K562 (cell line): Measurements from ENCODE around the gene VSIG4. TPM values are rescaled to one million over a fixed set of nuclear protein-coding genes. Genes with fewer than 3 reads are reported as not detected.

Experiments
- CREB1 ChIP-seq, 2 experiments: sonication (generic) in 1 of 2; formaldehyde crosslinking in 1 of 2; IDR thresholded peaks; 2 replicates each; pipeline versions ENCODE4 v1.6.1 to v1.8.0; 2012 to 2022; ENCODE audit warnings: inconsistent platforms in 1 of 2, mild to moderate bottlenecking in 1 of 2, missing genetic modification reagents in 1 of 2, moderate library complexity in 1 of 2
- DPF2 ChIP-seq: fragments of 450-650 bp; IDR thresholded peaks from 2 replicates; pipeline ENCODE4 v1.6.1; 2016
- FUS ChIP-seq: fragments of 200-400 bp; formaldehyde crosslinking; optimal IDR thresholded peaks from 2 replicates; pipeline ENCODE3; 2017; ENCODE audit warnings: low read depth, low read length
- HDAC2 ChIP-seq: fragments of 450-650 bp; IDR thresholded peaks from 2 replicates; pipeline ENCODE4 v1.6.1; 2016; ENCODE audit warnings: mild to moderate bottlenecking
- HDAC6 ChIP-seq: IDR thresholded peaks from 2 replicates; pipeline ENCODE4 v1.6.1; 2012; ENCODE audit warnings: low read depth, mild to moderate bottlenecking, control low read depth, inconsistent platforms, low read length, moderate library complexity
- HMG20A ChIP-seq: fragments of 450-650 bp; formaldehyde crosslinking; conservative IDR thresholded peaks from 2 replicates; pipeline ENCODE4 v1.4.0; 2020; ENCODE audit warnings: mild to moderate bottlenecking, mixed read lengths
- MAFF ChIP-seq: IDR thresholded peaks from 2 replicates; pipeline ENCODE4 v1.6.1; 2012; ENCODE audit warnings: low read length, improper control_type of control experiment
- MAFG ChIP-seq: fragments of 450-650 bp; conservative IDR thresholded peaks from 2 replicates; pipeline ENCODE4 v1.6.1; 2016; ENCODE audit warnings: missing genetic modification characterization, missing compliant biosample characterization
- NR2C2 ChIP-seq, 2 experiments: fragments of 200-800 bp in 1 of 2; sonication (Bioruptor generic) in 1 of 2; sonication (generic) in 1 of 2; formaldehyde crosslinking in 1 of 2; IDR thresholded peaks; 2 replicates each; pipeline versions ENCODE4 v1.6.1 to v1.8.0; 2016 to 2022; ENCODE audit warnings: mild to moderate bottlenecking in 1 of 2, missing compliant biosample characterization in 1 of 2, missing genetic modification characterization in 1 of 2, missing genetic modification reagents in 1 of 2
- SMARCB1 ChIP-seq: IDR thresholded peaks from 2 replicates; pipeline ENCODE4 v1.6.1; 2011; ENCODE audit warnings: improper control_type of control experiment, low read depth; ENCODE audit not compliant: insufficient read length
- ZBTB5 ChIP-seq: fragments of 450-650 bp; IDR thresholded peaks from 2 replicates; pipeline ENCODE4 v1.6.1; 2017; ENCODE audit warnings: antibody characterized with exemption
- ZNF134 ChIP-seq: fragments of 250-450 bp; sonication (Bioruptor Pico); conservative IDR thresholded peaks from 2 replicates; pipeline ENCODE4 v1.4.0; 2020
- ZNF140 ChIP-seq: fragments of 250-450 bp; sonication (Bioruptor Pico); IDR thresholded peaks from 2 replicates; pipeline ENCODE4 v1.8.0; 2021; ENCODE audit warnings: moderate library complexity, mild to moderate bottlenecking, inconsistent platforms
- ZNF146 ChIP-seq: IDR thresholded peaks from one replicate; pipeline ENCODE4 v1.6.1; 2018; ENCODE audit warnings: missing compliant biosample characterization; ENCODE audit not compliant: unreplicated experiment
- ZNF224 ChIP-seq: sonication (generic); formaldehyde crosslinking; IDR thresholded peaks from 2 replicates; pipeline ENCODE4 v1.8.0; 2022; ENCODE audit warnings: mild to moderate bottlenecking, missing genetic modification reagents
- ZNF717 ChIP-seq: fragments of 250-450 bp; sonication (Bioruptor Pico); IDR thresholded peaks from 2 replicates; pipeline ENCODE4 v1.5.0; 2021
- polyA plus RNA-seq, 8 experiments: library from polyadenylated mRNA; depleted of rRNA in 4 of 8; stranded (reverse) in 5 of 8; unstranded in 3 of 8; fragments of >200 nt; fragmentation: Nextera tagmentation in 2 of 8; fragmentation: Illumina TruSeq in 1 of 8; extraction: Ambion mirVana in 2 of 8; extraction: Trizol in 1 of 8; gene quantifications; 2 replicates each; pipeline versions ENCODE4 v1.2.1 to v1.2.3, GENCODE V29; 2011 to 2014; ENCODE audit warnings: inconsistent platforms in 1 of 8, missing spikeins in 1 of 8
- total RNA-seq, 7 experiments: library from RNA; depleted of rRNA in 6 of 7; stranded (reverse); fragments of >200 nt in 6 of 7; fragmentation: Illumina TruSeq in 2 of 7; extraction: Trizol in 2 of 7; gene quantifications; 2 replicates each; pipeline versions ENCODE4 v1.2.1 to v1.2.3, GENCODE V29; 2011 to 2021; ENCODE audit warnings: low replicate concordance in 1 of 7
- TF ChIP-seq, protein P1 (sequence below): fragments of 200-800 bp; sonication (Bioruptor generic); IDR thresholded peaks from 2 replicates; pipeline ENCODE4 v1.6.1; 2017; ENCODE audit warnings: missing genetic modification characterization, missing compliant biosample characterization
- TF ChIP-seq, protein P2 (sequence below): sonication (generic); formaldehyde crosslinking; IDR thresholded peaks from 2 replicates; pipeline ENCODE4 v1.8.1; 2023; ENCODE audit warnings: mild to moderate bottlenecking, missing genetic modification reagents, moderate library complexity
- TF ChIP-seq, protein P3 (sequence below), 2 experiments: IDR thresholded peaks; 2 replicates each; pipeline ENCODE4 v1.6.1; 2011; ENCODE audit warnings: borderline replicate concordance in 1 of 2, control low read depth in 1 of 2, low read depth in 1 of 2, low read length in 1 of 2, mild to moderate bottlenecking in 1 of 2, mixed read lengths in 1 of 2, moderate library complexity in 1 of 2; ENCODE audit not compliant: insufficient read depth in 1 of 2, insufficient read length in 1 of 2, poor library complexity in 1 of 2, severe bottlenecking in 1 of 2; ENCODE audit errors: extremely low read depth in 1 of 2
- TF ChIP-seq, protein P4 (sequence below), 2 experiments: fragments of 200-800 bp in 1 of 2; sonication (Bioruptor generic) in 1 of 2; sonication (generic) in 1 of 2; formaldehyde crosslinking in 1 of 2; IDR thresholded peaks in 1 of 2; conservative IDR thresholded peaks in 1 of 2; 2 replicates each; pipeline versions ENCODE4 v1.5.0 to v1.6.1; 2016 to 2020; ENCODE audit warnings: missing compliant biosample characterization in 1 of 2, missing genetic modification characterization in 1 of 2, missing genetic modification reagents in 1 of 2

VSIG4 gene
- total and polyA plus RNA-seq, 9 of the 15 experiments (the other 6 are each of a cell fraction or from before 2014, with no cell fraction given), result 0.22 to 1.6 (median 0.46) TPM; not detected in 1

- TF ChIP-seq, protein P1, sequence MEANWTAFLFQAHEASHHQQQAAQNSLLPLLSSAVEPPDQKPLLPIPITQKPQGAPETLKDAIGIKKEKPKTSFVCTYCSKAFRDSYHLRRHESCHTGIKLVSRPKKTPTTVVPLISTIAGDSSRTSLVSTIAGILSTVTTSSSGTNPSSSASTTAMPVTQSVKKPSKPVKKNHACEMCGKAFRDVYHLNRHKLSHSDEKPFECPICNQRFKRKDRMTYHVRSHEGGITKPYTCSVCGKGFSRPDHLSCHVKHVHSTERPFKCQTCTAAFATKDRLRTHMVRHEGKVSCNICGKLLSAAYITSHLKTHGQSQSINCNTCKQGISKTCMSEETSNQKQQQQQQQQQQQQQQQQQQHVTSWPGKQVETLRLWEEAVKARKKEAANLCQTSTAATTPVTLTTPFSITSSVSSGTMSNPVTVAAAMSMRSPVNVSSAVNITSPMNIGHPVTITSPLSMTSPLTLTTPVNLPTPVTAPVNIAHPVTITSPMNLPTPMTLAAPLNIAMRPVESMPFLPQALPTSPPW (CRISPR knock-in tag), result peak; percentile 25; the same call in 1 of the 2 replicates
- TF ChIP-seq HMG20A (CRISPR knock-in tag), result no peak
- TF ChIP-seq ZNF224 (CRISPR knock-in tag), result no peak
- no peak for TF ChIP-seq SMARCB1
- no peak for TF ChIP-seq MAFG
- TF ChIP-seq ZBTB5, result no peak
- no peak for TF ChIP-seq MAFF
- no peak for TF ChIP-seq DPF2
- TF ChIP-seq NR2C2 (CRISPR knock-in tag; IDR thresholded peaks at IDR 0.05), result no peak
- TF ChIP-seq NR2C2 (tag; IDR thresholded peaks at IDR 0.05), result no peak; the same call in 1 of the 2 replicates
- TF ChIP-seq FUS, result no peak
- peak; percentile 5; the same call in 1 of the 2 replicates for TF ChIP-seq CREB1 (IDR thresholded peaks at IDR 0.05)
- TF ChIP-seq CREB1 (CRISPR knock-in tag; IDR thresholded peaks at IDR 0.05), result no peak
- TF ChIP-seq, protein P2, sequence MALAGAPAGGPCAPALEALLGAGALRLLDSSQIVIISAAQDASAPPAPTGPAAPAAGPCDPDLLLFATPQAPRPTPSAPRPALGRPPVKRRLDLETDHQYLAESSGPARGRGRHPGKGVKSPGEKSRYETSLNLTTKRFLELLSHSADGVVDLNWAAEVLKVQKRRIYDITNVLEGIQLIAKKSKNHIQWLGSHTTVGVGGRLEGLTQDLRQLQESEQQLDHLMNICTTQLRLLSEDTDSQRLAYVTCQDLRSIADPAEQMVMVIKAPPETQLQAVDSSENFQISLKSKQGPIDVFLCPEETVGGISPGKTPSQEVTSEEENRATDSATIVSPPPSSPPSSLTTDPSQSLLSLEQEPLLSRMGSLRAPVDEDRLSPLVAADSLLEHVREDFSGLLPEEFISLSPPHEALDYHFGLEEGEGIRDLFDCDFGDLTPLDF, result no peak
- TF ChIP-seq, protein P3, sequence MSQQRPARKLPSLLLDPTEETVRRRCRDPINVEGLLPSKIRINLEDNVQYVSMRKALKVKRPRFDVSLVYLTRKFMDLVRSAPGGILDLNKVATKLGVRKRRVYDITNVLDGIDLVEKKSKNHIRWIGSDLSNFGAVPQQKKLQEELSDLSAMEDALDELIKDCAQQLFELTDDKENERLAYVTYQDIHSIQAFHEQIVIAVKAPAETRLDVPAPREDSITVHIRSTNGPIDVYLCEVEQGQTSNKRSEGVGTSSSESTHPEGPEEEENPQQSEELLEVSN (IDR thresholded peaks at IDR 0.05; ENCODE audit: borderline replicate concordance in 1 of 2, extremely low read depth in 1 of 2, insufficient read depth in 1 of 2, insufficient read length in 1 of 2, low read depth in 1 of 2, low read length in 1 of 2, poor library complexity in 1 of 2, severe bottlenecking in 1 of 2), result no peak
- TF ChIP-seq, protein P4, sequence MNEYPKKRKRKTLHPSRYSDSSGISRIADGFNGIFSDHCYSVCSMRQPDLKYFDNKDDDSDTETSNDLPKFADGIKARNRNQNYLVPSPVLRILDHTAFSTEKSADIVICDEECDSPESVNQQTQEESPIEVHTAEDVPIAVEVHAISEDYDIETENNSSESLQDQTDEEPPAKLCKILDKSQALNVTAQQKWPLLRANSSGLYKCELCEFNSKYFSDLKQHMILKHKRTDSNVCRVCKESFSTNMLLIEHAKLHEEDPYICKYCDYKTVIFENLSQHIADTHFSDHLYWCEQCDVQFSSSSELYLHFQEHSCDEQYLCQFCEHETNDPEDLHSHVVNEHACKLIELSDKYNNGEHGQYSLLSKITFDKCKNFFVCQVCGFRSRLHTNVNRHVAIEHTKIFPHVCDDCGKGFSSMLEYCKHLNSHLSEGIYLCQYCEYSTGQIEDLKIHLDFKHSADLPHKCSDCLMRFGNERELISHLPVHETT (CRISPR knock-in tag; conservative IDR thresholded peaks at IDR 0.05 in 1 of 2, IDR thresholded peaks at IDR 0.05 in 1 of 2), result no peak
- no peak for TF ChIP-seq ZNF140 (CRISPR knock-in tag)
- no peak for TF ChIP-seq HDAC6
- TF ChIP-seq HDAC2, result no peak
- TF ChIP-seq ZNF717, result no peak; the same call in 1 of the 2 replicates
- no peak for TF ChIP-seq ZNF146 (CRISPR knock-in tag)
- no peak for TF ChIP-seq ZNF134
These were observed 17.1 kb downstream of the VSIG4 start (continued) for GRCh38 chrX:66022632-66023384.
